Duodenal mucosa (tissue), 2 donors: Measurements from ENCODE around the gene CADM1.
"Not testable (repeated sequence)": the region's sequence is repeated elsewhere in the genome, so short reads cannot be mapped to it uniquely, and the experiment has no call there.

ENCODE experiments used
- H3K27ac ChIP-seq: one replicate; pipeline ENCODE4 v1.7.0; 2013; ENCODE audit warnings: low read depth, low read length
- H3K27me3 ChIP-seq, 2 donors: one replicate each; pipeline ENCODE4 v1.7.0; 2013; ENCODE audit warnings: low read length in 2 of 2, control low read depth in 1 of 2; ENCODE audit not compliant: insufficient read depth in 2 of 2, control insufficient read depth in 1 of 2
- H3K36me3 ChIP-seq, 2 donors: one replicate each; pipeline ENCODE4 v1.7.0; 2013; ENCODE audit warnings: low read length in 2 of 2, control low read depth in 1 of 2; ENCODE audit not compliant: insufficient read depth in 2 of 2, control insufficient read depth in 1 of 2
- H3K4me1 ChIP-seq, 2 donors: one replicate each; pipeline ENCODE4 v1.7.0; 2013; ENCODE audit warnings: low read length in 2 of 2, control low read depth in 1 of 2; ENCODE audit not compliant: insufficient read depth in 2 of 2, control insufficient read depth in 1 of 2
- H3K4me3 ChIP-seq, 2 donors: one replicate each; pipeline ENCODE4 v1.7.0; 2013; ENCODE audit warnings: low read length in 2 of 2, low read depth in 1 of 2
- H3K9ac ChIP-seq, 2 donors: one replicate each; pipeline ENCODE4 v1.7.0; 2013; ENCODE audit warnings: low read length in 2 of 2, low read depth in 1 of 2
- H3K9me3 ChIP-seq, 2 donors: one replicate each; pipeline ENCODE4 v1.7.0; 2013; ENCODE audit warnings: low read length in 2 of 2, control low read depth in 1 of 2; ENCODE audit not compliant: control insufficient read depth in 1 of 2

The CADM1 gene

GRCh38 chr11:115477410-115477809 is 26.8 kb downstream of the CADM1 start:
- Histone ChIP-seq H3K27me3 (no peaks in the 10 kb centered on the region), H3K27ac (no peak overlapping the region), H3K4me3 (no peak overlapping the region), H3K36me3 (no peaks in the 10 kb centered on the region), H3K4me1 (no peaks in the 10 kb centered on the region), H3K9me3 (no peaks in the 10 kb centered on the region), H3K9ac (no peak overlapping the region)

- no peak overlapping the region for H3K27ac ChIP-seq
- no peaks in the 10 kb centered on the region for H3K9me3 ChIP-seq
- H3K36me3 ChIP-seq: no peaks in the 10 kb centered on the region
- H3K9ac ChIP-seq: no peak overlapping the region
- H3K4me1 ChIP-seq: no peaks in the 10 kb centered on the region
- H3K27me3 ChIP-seq: no peaks in the 10 kb centered on the region
- H3K4me3 ChIP-seq: no peak overlapping the region
These were observed 27.5 kb downstream of the CADM1 start for GRCh38 chr11:115476463-115477286.

DNA sequence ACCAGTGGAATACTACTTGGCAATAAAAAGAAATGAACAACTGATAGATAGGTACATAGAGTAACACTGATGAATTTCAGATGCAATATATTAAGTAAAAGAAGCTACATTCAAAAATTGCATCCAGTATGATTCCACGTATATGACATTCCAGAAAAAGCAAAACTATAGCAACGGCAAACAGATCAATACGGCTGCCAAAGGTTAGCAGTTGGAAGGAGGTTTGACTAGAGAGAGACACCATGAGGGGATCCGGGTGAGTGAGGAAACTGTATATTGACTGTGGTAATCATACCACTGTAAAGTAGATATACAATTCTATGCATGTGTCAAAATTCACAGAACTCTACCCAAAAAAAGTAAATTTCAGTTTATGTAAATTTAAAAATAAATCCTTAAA is 28.7 kb downstream of the CADM1 start:
- H3K9ac ChIP-seq: no peak overlapping the region
- H3K27ac ChIP-seq: no peak overlapping the region
- no peaks in the 10 kb centered on the region for H3K36me3 ChIP-seq
- no peaks in the 10 kb centered on the region for H3K4me1 ChIP-seq
- H3K27me3 ChIP-seq: no peaks in the 10 kb centered on the region
- H3K4me3 ChIP-seq: no peak overlapping the region
- no peaks in the 10 kb centered on the region for H3K9me3 ChIP-seq

- not testable (repeated sequence) for H3K27me3 ChIP-seq, H3K9me3 ChIP-seq, H3K27ac ChIP-seq, H3K9ac ChIP-seq, H3K36me3 ChIP-seq, H3K4me3 ChIP-seq, H3K4me1 ChIP-seq
These were observed 29.9 kb downstream of the CADM1 start for GRCh38 chr11:115474306-115474705.

DNA sequence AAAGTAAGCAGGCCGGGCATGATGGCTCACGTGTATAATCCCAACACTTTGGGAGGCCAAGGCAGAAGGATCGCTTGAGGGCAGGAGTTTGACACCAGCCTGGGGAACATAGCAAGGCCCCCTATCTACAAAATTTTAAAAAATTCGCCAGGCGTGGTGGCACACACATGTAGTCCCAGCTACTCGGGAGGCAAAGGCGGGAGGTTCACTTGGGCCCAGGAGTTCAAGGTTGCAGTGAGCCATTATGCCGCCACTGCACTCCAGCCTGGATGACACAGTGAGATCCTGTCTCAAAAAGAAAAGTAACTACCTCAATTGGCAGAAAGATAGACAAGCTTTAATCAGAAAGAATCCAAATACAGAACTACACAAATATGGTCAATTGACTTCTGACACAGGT is 31.0 kb downstream of the CADM1 start:
- H3K4me1 ChIP-seq: no peaks in the 10 kb centered on the region
- no peak overlapping the region for H3K4me3 ChIP-seq
- no peaks in the 10 kb centered on the region for H3K9me3 ChIP-seq
- no peak overlapping the region for H3K27ac ChIP-seq
- no peaks in the 10 kb centered on the region for H3K36me3 ChIP-seq
- no peaks in the 10 kb centered on the region for H3K27me3 ChIP-seq
- H3K9ac ChIP-seq: no peak overlapping the region

DNA sequence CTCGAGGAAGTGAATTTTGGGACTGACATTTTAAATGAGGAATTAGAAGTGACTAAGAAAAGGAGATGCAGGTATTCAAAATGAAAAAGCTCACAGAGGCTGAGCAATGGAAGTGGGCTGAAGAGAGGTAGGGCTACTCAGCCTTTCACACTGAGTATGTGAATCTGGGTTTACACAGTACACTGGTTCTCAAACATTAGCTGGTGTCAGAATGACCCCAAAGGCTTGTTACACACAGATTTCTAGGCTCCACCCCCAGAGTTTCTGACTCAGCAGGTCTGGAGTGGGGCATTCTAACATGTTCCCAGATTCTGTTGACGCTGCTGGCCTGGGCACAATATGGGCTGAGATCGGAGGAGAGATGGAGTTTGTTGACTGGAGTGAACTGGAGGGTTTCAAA is 32.8 kb downstream of the CADM1 start:
- Histone ChIP-seq H3K36me3 (no peaks in the 10 kb centered on the region), H3K27ac (no peak overlapping the region), H3K9me3 (no peaks in the 10 kb centered on the region), H3K4me1 (no peaks in the 10 kb centered on the region), H3K4me3 (no peak overlapping the region), H3K9ac (no peak overlapping the region), H3K27me3 (no peaks in the 10 kb centered on the region)

- H3K36me3 ChIP-seq: no peaks in the 10 kb centered on the region
- no peak overlapping the region for H3K9ac ChIP-seq
- no peaks in the 10 kb centered on the region for H3K27me3 ChIP-seq
- H3K4me1 ChIP-seq: no peaks in the 10 kb centered on the region
- no peaks in the 10 kb centered on the region for H3K9me3 ChIP-seq
- H3K4me3 ChIP-seq: no peak overlapping the region
- no peak overlapping the region for H3K27ac ChIP-seq
These were observed 33.3 kb downstream of the CADM1 start for GRCh38 chr11:115470928-115471327.

DNA sequence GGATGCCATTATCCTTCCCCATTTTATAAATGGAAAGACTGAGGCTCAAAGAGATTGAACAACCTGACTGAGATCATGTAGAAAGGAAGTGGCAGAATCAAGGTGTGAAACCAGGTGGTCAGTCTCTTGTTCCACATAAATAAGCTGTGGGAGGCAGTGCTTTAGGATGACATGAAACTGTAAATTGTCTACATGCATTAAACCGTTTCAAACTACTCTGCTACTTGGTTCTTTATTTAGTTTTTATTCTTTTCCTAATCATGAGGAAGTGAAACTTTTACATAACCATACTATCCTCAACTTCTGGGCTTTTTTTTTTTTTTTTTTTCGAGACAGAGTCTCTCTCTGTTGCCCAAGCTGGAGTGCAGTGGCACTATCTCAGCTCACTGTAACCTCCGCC is 34.9 kb downstream of the CADM1 start:
- no peak overlapping the region for H3K9ac ChIP-seq
- H3K27ac ChIP-seq: no peak overlapping the region
- no peak overlapping the region for H3K4me3 ChIP-seq
- no peaks in the 10 kb centered on the region for H3K4me1 ChIP-seq
- no peaks in the 10 kb centered on the region for H3K9me3 ChIP-seq
- no peaks in the 10 kb centered on the region for H3K36me3 ChIP-seq
- no peaks in the 10 kb centered on the region for H3K27me3 ChIP-seq

- Histone ChIP-seq H3K36me3 (no peaks in the 10 kb centered on the region), H3K9me3 (no peaks in the 10 kb centered on the region), H3K27me3 (no peaks in the 10 kb centered on the region), H3K9ac (no peak overlapping the region), H3K27ac (no peak overlapping the region), H3K4me1 (no peaks in the 10 kb centered on the region), H3K4me3 (no peak overlapping the region)
These were observed 38.1 kb downstream of the CADM1 start for GRCh38 chr11:115466122-115466521.

GRCh38 chr11:115464269-115464668 is 39.9 kb downstream of the CADM1 start:
- Histone ChIP-seq H3K9me3 (no peaks in the 10 kb centered on the region), H3K27ac (no peak overlapping the region), H3K27me3 (no peaks in the 10 kb centered on the region), H3K4me3 (no peak overlapping the region), H3K36me3 (no peaks in the 10 kb centered on the region), H3K9ac (no peak overlapping the region), H3K4me1 (no peaks in the 10 kb centered on the region)
